OCI-LY7 (cell line): Measurements from ENCODE around the gene PRSS33. TPM values are rescaled to one million over a fixed set of nuclear protein-coding genes. Genes with fewer than 3 reads are reported as not detected.

Experiments used
- BruUV-seq: library from RNA; stranded (reverse); fragments of 400-500 nt; replicated peaks from 2 replicates; lab custom pipeline; 2021; lab: Mats Ljungman, UMichigan
- CTCF ChIA-PET: fragments of 300-600 bp; sonication (Branson Sonifier 250); formaldehyde crosslinking; loops from one replicate; lab custom pipeline; 2022; ENCODE audit warnings: antibody characterized with exemption; ENCODE audit not compliant: unreplicated experiment; lab: Charles Lee
- POLR2A ChIA-PET: fragments of 300-600 bp; sonication (Branson Sonifier 250); formaldehyde crosslinking; loops from one replicate; lab custom pipeline; 2022; ENCODE audit warnings: antibody characterized with exemption; lab: Charles Lee
- DNase-seq: peaks from one replicate; pipeline ENCODE4 v3.0.0-alpha.2; 2015; ENCODE audit warnings: low spot score
- H2AFZ ChIP-seq: fragments of 200-600 bp; sonication (generic), shearing (Covaris generic); 2 replicates; pipeline ENCODE4 v1.6.1; 2014; ENCODE audit warnings: mild to moderate bottlenecking, antibody characterized with exemption, low read length, moderate library complexity
- H3K27ac ChIP-seq: fragments of 200-600 bp; sonication (generic); 2 replicates; pipeline ENCODE4 v1.5.1; 2014; ENCODE audit warnings: mixed run types, low read depth, mild to moderate bottlenecking, moderate library complexity, low read length, inconsistent platforms; ENCODE audit not compliant: poor library complexity, severe bottlenecking
- H3K36me3 ChIP-seq: fragments of 200-600 bp; sonication (generic); 2 replicates; pipeline ENCODE4 v1.6.1; 2014; ENCODE audit warnings: mild to moderate bottlenecking, antibody characterized with exemption, low read length, moderate library complexity, mixed read lengths; ENCODE audit not compliant: insufficient read depth
- H3K4me1 ChIP-seq: fragments of 200-600 bp; sonication (generic); 2 replicates; pipeline ENCODE4 v1.5.1; 2014; ENCODE audit warnings: mild to moderate bottlenecking, low read length; ENCODE audit not compliant: insufficient read depth, poor library complexity, severe bottlenecking
- H3K4me2 ChIP-seq: fragments of 200-600 bp; sonication (generic); 2 replicates; pipeline ENCODE4 v1.6.1; 2014; ENCODE audit warnings: mild to moderate bottlenecking, low read length
- H3K4me3 ChIP-seq: fragments of 200-600 bp; sonication (generic); 2 replicates; pipeline ENCODE4 v1.5.1; 2014; ENCODE audit warnings: mild to moderate bottlenecking, low read depth, low read length; ENCODE audit not compliant: poor library complexity, severe bottlenecking
- H3K79me2 ChIP-seq: fragments of 200-600 bp; sonication (generic); 2 replicates; pipeline ENCODE4 v1.6.1; 2016; ENCODE audit warnings: low read depth, mild to moderate bottlenecking, low read length, moderate library complexity, mixed read lengths; ENCODE audit not compliant: insufficient read depth
- H3K9me2 ChIP-seq: fragments of 200-600 bp; sonication (generic); 2 replicates; pipeline ENCODE4 v1.6.1; 2016; ENCODE audit warnings: mild to moderate bottlenecking, low read length, mixed read lengths; ENCODE audit not compliant: insufficient read depth
- H3K9me3 ChIP-seq: fragments of 200-600 bp; sonication (generic); 2 replicates; pipeline ENCODE4 v1.6.1; 2014; ENCODE audit warnings: mild to moderate bottlenecking, mixed run types, low read length, mixed read lengths
- H4K20me1 ChIP-seq: fragments of 200-600 bp; sonication (generic); 2 replicates; pipeline ENCODE4 v1.6.1; 2014; ENCODE audit warnings: mild to moderate bottlenecking, antibody characterized with exemption, low read length, moderate library complexity, mixed read lengths; ENCODE audit not compliant: insufficient read depth
- EZH2phosphoT487 ChIP-seq: fragments of 200-600 bp; sonication (generic); IDR thresholded peaks from 2 replicates; pipeline ENCODE4 v1.6.1; 2018; ENCODE audit warnings: low read depth, borderline replicate concordance, mild to moderate bottlenecking, mixed run types, antibody characterized with exemption, low read length, moderate library complexity, mixed read lengths
- intact Hi-C: fragments of 100-400 bp; cut with micrococcal nuclease; formaldehyde crosslinking; loops from one replicate; pipeline ENCODE4 v1.10.0; 2022; ENCODE audit not compliant: unreplicated experiment
- total RNA-seq, 2 experiments: library from RNA; depleted of rRNA in 1 of 2; stranded (reverse); fragments of >200 nt in 1 of 2; shearing (Covaris generic) in 1 of 2; gene quantifications; 2 replicates each; pipeline ENCODE4 v1.2.3, GENCODE V29; 2014 to 2022
- TF ChIP-seq, protein P1 (sequence below): fragments of 200-600 bp; sonication (generic); conservative IDR thresholded peaks from 2 replicates; pipeline ENCODE4 v1.5.1; 2014; ENCODE audit warnings: mild to moderate bottlenecking, antibody characterized with exemption, low read length, moderate library complexity, mixed read lengths

Gene PRSS33
- total RNA-seq, 2 experiments from 2014 or later, result not detected

GRCh38 chr16:2743007-2743810, 44.2 kb downstream of the PRSS33 start:
- POLR2A ChIA-PET, result no interaction called here
- no peak overlapping the region for H3K27ac ChIP-seq
- no peaks in the 10 kb centered on the region for H3K36me3 ChIP-seq
- no peaks in the 10 kb centered on the region for H3K79me2 ChIP-seq
- no TSS peak for BruUV-seq
- no peak for DNase-seq
- no peaks in the 10 kb centered on the region for H3K9me3 ChIP-seq
- CTCF ChIA-PET, result no interaction called here
- intact Hi-C loops, result no loop called here
- no peaks in the 10 kb centered on the region for H4K20me1 ChIP-seq
- H3K4me2 ChIP-seq, result no peak overlapping the region
- H3K4me1 ChIP-seq, result no peaks in the 10 kb centered on the region
- H2AFZ ChIP-seq, result no peak overlapping the region
- H3K9me2 ChIP-seq, result no peaks in the 10 kb centered on the region
- TF ChIP-seq, protein P1, sequence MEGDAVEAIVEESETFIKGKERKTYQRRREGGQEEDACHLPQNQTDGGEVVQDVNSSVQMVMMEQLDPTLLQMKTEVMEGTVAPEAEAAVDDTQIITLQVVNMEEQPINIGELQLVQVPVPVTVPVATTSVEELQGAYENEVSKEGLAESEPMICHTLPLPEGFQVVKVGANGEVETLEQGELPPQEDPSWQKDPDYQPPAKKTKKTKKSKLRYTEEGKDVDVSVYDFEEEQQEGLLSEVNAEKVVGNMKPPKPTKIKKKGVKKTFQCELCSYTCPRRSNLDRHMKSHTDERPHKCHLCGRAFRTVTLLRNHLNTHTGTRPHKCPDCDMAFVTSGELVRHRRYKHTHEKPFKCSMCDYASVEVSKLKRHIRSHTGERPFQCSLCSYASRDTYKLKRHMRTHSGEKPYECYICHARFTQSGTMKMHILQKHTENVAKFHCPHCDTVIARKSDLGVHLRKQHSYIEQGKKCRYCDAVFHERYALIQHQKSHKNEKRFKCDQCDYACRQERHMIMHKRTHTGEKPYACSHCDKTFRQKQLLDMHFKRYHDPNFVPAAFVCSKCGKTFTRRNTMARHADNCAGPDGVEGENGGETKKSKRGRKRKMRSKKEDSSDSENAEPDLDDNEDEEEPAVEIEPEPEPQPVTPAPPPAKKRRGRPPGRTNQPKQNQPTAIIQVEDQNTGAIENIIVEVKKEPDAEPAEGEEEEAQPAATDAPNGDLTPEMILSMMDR, result no peak
- TF ChIP-seq EZH2phosphoT487, result no peak
- no peak overlapping the region for H3K4me3 ChIP-seq

DNA sequence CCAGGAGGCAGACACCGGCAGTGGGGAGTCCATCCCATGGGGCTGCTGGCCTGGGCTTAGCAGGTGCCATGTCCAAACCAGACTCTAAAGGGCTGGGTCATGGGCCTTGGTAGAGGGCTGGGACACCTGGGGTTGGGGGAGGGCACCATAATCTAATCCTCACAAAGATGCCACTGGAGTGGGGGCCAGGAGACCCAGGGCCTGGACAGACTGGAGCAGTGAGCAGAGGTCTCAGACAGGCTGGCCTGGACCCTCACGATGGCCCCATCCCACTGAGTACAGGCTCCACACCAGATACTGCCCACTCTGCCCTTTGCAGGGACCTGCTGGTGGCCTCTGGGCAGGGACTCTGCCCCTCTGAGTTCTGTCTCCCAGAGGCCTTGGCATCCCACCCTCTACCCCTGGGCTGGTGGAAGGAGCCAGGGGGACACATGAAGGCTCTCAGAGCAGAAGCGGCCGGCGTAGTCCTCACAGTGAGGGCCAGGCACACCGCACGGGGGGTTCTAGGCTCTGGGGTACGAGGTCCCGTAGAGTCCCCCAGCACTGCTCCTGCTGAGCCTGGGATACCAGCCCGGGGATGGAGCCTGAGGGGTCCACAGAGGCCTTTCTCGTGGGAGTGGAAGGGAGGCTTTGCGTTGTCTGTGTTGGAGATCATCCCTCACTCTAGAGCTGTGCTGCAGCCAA, 44.9 kb downstream of the PRSS33 start:
- TF ChIP-seq, protein P1, result no peak
- intact Hi-C loops, result no loop called here
- Histone ChIP-seq H2AFZ (no peak overlapping the region), H3K9me3 (no peaks in the 10 kb centered on the region), H3K4me3 (no peak overlapping the region), H3K4me1 (no peaks in the 10 kb centered on the region), H3K9me2 (no peaks in the 10 kb centered on the region), H4K20me1 (no peaks in the 10 kb centered on the region), H3K27ac (no peak overlapping the region), H3K4me2 (no peak overlapping the region), H3K79me2 (no peaks in the 10 kb centered on the region), H3K36me3 (no peaks in the 10 kb centered on the region)
- DNase-seq, result no peak
- ChIA-PET POLR2A (no interaction called here), CTCF (no interaction called here)
- no TSS peak for BruUV-seq

DNA sequence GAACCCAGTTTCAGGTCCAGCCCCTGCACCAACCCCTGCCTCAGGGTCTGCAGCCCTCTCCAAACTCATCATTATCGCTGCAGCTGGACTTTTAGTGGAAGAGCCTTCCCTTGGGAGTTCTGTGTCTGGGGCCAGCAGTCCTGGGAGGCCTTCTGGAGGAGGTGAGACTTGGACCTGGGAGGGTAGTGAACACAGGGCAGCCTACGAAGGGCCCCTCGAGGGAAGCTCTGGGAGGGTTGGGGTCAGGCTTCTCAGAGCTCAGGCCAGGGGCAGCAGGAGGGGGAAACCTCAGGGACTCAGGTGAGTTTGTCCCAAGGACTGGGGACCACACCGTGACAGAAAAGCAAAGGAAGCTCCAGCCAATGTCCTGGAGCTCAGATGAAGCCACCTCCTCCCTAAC, 46.2 kb downstream of the PRSS33 start:
- CTCF ChIA-PET, result no interaction called here
- intact Hi-C loops, result no loop called here
- DNase-seq, result no peak
- Histone ChIP-seq H3K9me2 (no peaks in the 10 kb centered on the region), H3K4me2 (no peak overlapping the region), H4K20me1 (no peaks in the 10 kb centered on the region), H3K27ac (no peak overlapping the region), H3K4me3 (no peak overlapping the region), H3K36me3 (no peaks in the 10 kb centered on the region), H3K4me1 (no peaks in the 10 kb centered on the region), H2AFZ (no peak overlapping the region), H3K79me2 (no peaks in the 10 kb centered on the region), H3K9me3 (no peaks in the 10 kb centered on the region)
- POLR2A ChIA-PET, result no interaction called here
- no TSS peak for BruUV-seq
- no peak for TF ChIP-seq EZH2phosphoT487
- TF ChIP-seq, protein P1, result no peak
